ENCODE data around the gene NHLH2. TPM values are rescaled to one million over a fixed set of nuclear protein-coding genes. Genes with fewer than 3 reads are reported as not detected.

The NHLH2 gene
- total and polyA plus RNA-seq, 2 donors (not counting 1 experiment from before 2014, with no cell fraction given) = not detected

DNA sequence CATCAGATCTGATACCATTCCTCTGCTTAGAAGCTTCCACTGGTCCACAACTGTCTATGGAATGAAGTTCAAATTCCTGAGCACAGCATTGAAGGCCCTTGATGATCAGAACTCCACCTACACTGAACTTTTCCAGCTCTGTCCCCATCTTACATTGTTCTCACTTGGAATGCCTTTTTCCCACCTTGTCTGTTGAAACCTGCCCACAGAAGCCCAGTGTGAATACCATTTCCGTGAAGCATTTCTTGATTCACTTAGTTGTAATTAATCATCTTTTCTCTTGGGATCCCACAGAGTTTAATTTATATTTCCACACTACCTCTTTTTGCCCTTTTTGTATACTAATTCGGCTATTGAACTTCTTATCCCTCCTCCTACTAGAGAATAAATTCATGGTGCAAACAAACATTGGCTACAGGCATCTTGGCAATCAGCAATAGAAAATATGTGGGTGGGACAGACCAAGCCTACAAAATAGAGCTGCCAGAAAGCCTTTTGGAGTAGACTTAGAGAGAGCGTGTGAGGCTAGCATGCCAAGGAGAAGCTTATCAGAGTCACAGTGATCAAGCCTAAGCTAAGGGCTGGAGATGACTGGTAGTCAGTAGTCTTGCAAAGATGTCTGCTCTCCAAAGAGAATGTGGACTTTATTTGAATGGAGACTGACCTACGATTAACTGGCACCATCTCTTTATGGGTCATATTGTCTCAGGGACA lies 26.1 kb downstream of the NHLH2 start:
- intact Hi-C loops (cut with micrococcal nuclease) = no loop called here
- WGBS (ENCODE audit: insufficient coverage) = 100% methylated on average over 2 of the region's 4 CpGs
- Histone ChIP-seq H3K27me3 (replicated peaks in 1 of 4; ENCODE audit: control extremely low read depth in 1 of 4, control insufficient read depth in 3 of 4, insufficient read depth in 4 of 4, low read length in 3 of 4) (peaks cover 0 to 3% (median 1%) of the 10 kb centered on the region in 4 experiments), H3K4me1 (ENCODE audit: control insufficient read depth in 2 of 2, insufficient read depth in 2 of 2, low read length in 2 of 2) (no peaks in the 10 kb centered on the region), H2AFZ (ENCODE audit: insufficient read depth, low read depth, low read length, poor library complexity, severe bottlenecking) (no peak overlapping the region), H3K36me3 (replicated peaks in 1 of 2; ENCODE audit: control extremely low read depth in 1 of 2, control insufficient read depth in 1 of 2, extremely low read depth in 1 of 2, insufficient read depth in 2 of 2, low read length in 1 of 2) (no peaks in the 10 kb centered on the region), H4K20me1 (ENCODE audit: control insufficient read depth, insufficient read depth, low read length, poor library complexity, severe bottlenecking) (no peaks in the 10 kb centered on the region), H3K4me3 (ENCODE audit: control extremely low read depth in 1 of 5, extremely low read depth in 1 of 5, insufficient read depth in 1 of 5, low read depth in 2 of 5, low read length in 4 of 5) (no peak overlapping the region), H3K27ac (ENCODE audit: low read length in 2 of 2) (no peak overlapping the region), H3K9me3 (ENCODE audit: control extremely low read depth in 1 of 3, control insufficient read depth in 2 of 3, insufficient read depth in 1 of 3, low read length in 2 of 3) (no peaks in the 10 kb centered on the region), H3K4me2 (replicated peaks; ENCODE audit: low read depth, low read length, poor library complexity, severe bottlenecking) (no peak overlapping the region), H3K79me2 (ENCODE audit: control insufficient read depth, insufficient read depth, low read length) (no peaks in the 10 kb centered on the region), H3K9ac (ENCODE audit: low read length) (no peak overlapping the region)
- Mint-ChIP-seq H3K9me3 (ENCODE audit: insufficient read depth) (no peaks in the 10 kb centered on the region), H3K27ac (no peak overlapping the region), H3K27me3 (peaks cover 25% of the 10 kb centered on the region), H3K4me1 (no peaks in the 10 kb centered on the region), H3K4me3 (no peak overlapping the region)
- TF ChIP-seq, protein P1, sequence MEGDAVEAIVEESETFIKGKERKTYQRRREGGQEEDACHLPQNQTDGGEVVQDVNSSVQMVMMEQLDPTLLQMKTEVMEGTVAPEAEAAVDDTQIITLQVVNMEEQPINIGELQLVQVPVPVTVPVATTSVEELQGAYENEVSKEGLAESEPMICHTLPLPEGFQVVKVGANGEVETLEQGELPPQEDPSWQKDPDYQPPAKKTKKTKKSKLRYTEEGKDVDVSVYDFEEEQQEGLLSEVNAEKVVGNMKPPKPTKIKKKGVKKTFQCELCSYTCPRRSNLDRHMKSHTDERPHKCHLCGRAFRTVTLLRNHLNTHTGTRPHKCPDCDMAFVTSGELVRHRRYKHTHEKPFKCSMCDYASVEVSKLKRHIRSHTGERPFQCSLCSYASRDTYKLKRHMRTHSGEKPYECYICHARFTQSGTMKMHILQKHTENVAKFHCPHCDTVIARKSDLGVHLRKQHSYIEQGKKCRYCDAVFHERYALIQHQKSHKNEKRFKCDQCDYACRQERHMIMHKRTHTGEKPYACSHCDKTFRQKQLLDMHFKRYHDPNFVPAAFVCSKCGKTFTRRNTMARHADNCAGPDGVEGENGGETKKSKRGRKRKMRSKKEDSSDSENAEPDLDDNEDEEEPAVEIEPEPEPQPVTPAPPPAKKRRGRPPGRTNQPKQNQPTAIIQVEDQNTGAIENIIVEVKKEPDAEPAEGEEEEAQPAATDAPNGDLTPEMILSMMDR (IDR thresholded peaks at IDR 0.05) = no peak
- no peak for TF ChIP-seq EZH2 (IDR thresholded peaks at IDR 0.05; ENCODE audit: borderline replicate concordance, insufficient read depth, low read depth, low read length, poor library complexity, severe bottlenecking)
- CTCF ChIA-PET = no interaction called here
- POLR2A ChIA-PET = no interaction called here
- no peak for DNase-seq
- ATAC-seq (ENCODE audit: low read depth) = no peak

DNA sequence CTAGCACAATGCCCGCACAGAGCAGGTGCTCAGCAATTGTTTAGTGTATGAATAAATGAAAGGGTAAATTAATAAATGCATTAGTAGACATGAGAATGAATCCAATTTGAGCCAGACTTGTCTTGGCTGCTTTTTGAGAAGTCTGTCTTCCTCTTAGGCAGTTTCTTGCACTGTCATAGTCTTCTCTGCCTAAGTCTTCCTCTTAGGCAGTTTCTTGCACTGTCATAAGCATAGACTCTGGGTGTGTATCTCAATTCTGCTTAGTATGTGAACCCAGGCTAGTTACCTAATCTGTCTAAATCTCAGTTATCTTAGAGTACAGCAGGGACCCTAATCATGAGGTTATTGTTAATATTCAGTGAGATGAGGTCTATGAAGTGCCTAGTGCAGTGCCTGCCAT lies 27.2 kb downstream of the NHLH2 start:
- no peak overlapping the region for H3K27ac ChIP-seq (ENCODE audit: low read length in 2 of 2)
- peaks cover 0 to 3% (median 1%) of the 10 kb centered on the region in 4 experiments for H3K27me3 ChIP-seq (replicated peaks in 1 of 4; ENCODE audit: control extremely low read depth in 1 of 4, control insufficient read depth in 3 of 4, insufficient read depth in 4 of 4, low read length in 3 of 4)
- ChIA-PET CTCF (no interaction called here), POLR2A (no interaction called here)
- H2AFZ ChIP-seq (ENCODE audit: insufficient read depth, low read depth, low read length, poor library complexity, severe bottlenecking) = no peak overlapping the region
- H3K9me3 ChIP-seq (ENCODE audit: control extremely low read depth in 1 of 3, control insufficient read depth in 2 of 3, insufficient read depth in 1 of 3, low read length in 2 of 3) = no peaks in the 10 kb centered on the region
- no peaks in the 10 kb centered on the region for H3K9me3 Mint-ChIP-seq (ENCODE audit: insufficient read depth)
- H3K4me1 Mint-ChIP-seq = no peaks in the 10 kb centered on the region
- H3K4me1 ChIP-seq (ENCODE audit: control insufficient read depth in 2 of 2, insufficient read depth in 2 of 2, low read length in 2 of 2) = no peaks in the 10 kb centered on the region
- intact Hi-C loops (cut with micrococcal nuclease) = no loop called here
- ATAC-seq (ENCODE audit: low read depth) = no peak
- TF ChIP-seq, protein P1 (IDR thresholded peaks at IDR 0.05) = no peak
- no peak for TF ChIP-seq EZH2 (IDR thresholded peaks at IDR 0.05; ENCODE audit: borderline replicate concordance, insufficient read depth, low read depth, low read length, poor library complexity, severe bottlenecking)
- DNase-seq = no peak
- H3K27me3 Mint-ChIP-seq = peaks cover 23% of the 10 kb centered on the region
- no peak overlapping the region for H3K4me3 Mint-ChIP-seq
- no peaks in the 10 kb centered on the region for H3K79me2 ChIP-seq (ENCODE audit: control insufficient read depth, insufficient read depth, low read length)
- 100% methylated on average over 1 of the region's 1 CpG for WGBS (ENCODE audit: insufficient coverage)
- H3K27ac Mint-ChIP-seq = no peak overlapping the region
- H3K36me3 ChIP-seq (replicated peaks in 1 of 2; ENCODE audit: control extremely low read depth in 1 of 2, control insufficient read depth in 1 of 2, extremely low read depth in 1 of 2, insufficient read depth in 2 of 2, low read length in 1 of 2) = no peaks in the 10 kb centered on the region
- H3K4me3 ChIP-seq (ENCODE audit: control extremely low read depth in 1 of 5, extremely low read depth in 1 of 5, insufficient read depth in 1 of 5, low read depth in 2 of 5, low read length in 4 of 5) = no peak overlapping the region
- H3K4me2 ChIP-seq (replicated peaks; ENCODE audit: low read depth, low read length, poor library complexity, severe bottlenecking) = no peak overlapping the region
- no peaks in the 10 kb centered on the region for H4K20me1 ChIP-seq (ENCODE audit: control insufficient read depth, insufficient read depth, low read length, poor library complexity, severe bottlenecking)
- H3K9ac ChIP-seq (ENCODE audit: low read length) = no peak overlapping the region
